SK-N-SH treated with all-trans-retinoic acid at 6 μM for 48 hours (cell line): Measurements from ENCODE around the gene CSGALNACT2.
A peak's percentile ranks its signal among the peaks of the same experiment; 100 is the strongest.

Experiments used
- ATAC-seq: fragments of 200-7000 bp; cut with Tn5 transposase; 3 replicates; pipeline ENCODE4 v1.9.1; 2020; ENCODE audit warnings: mild to moderate bottlenecking, moderate library complexity
- ARNTL ChIP-seq: fragments of 450-650 bp; formaldehyde crosslinking; IDR thresholded peaks from 2 replicates; pipeline ENCODE4 v1.5.0; 2020; ENCODE audit warnings: low read depth, mild to moderate bottlenecking, moderate library complexity, borderline replicate concordance
- BACH2 ChIP-seq: fragments of 250-450 bp; sonication (Bioruptor Pico); IDR thresholded peaks from 2 replicates; pipeline ENCODE4 v1.9.0; 2021; ENCODE audit warnings: mild to moderate bottlenecking, borderline replicate concordance
- CREB5 ChIP-seq: fragments of 250-450 bp; sonication (Bioruptor Pico); IDR thresholded peaks from 2 replicates; pipeline ENCODE4 v1.5.1; 2020; ENCODE audit warnings: low read depth, mild to moderate bottlenecking, moderate library complexity
- CSDC2 ChIP-seq: fragments of 250-450 bp; sonication (Bioruptor Pico); IDR thresholded peaks from 2 replicates; pipeline ENCODE4 v1.5.0; 2020; ENCODE audit warnings: mild to moderate bottlenecking, moderate library complexity
- CSRNP3 ChIP-seq: fragments of 250-450 bp; sonication (Bioruptor Pico); IDR thresholded peaks from 2 replicates; pipeline ENCODE4 v1.5.1; 2021; ENCODE audit warnings: mild to moderate bottlenecking, moderate library complexity
- ESRRG ChIP-seq: fragments of 250-450 bp; sonication (Bioruptor Pico); IDR thresholded peaks from 2 replicates; pipeline ENCODE4 v1.6.1; 2021; ENCODE audit warnings: mild to moderate bottlenecking
- GLIS3 ChIP-seq: fragments of 250-450 bp; sonication (Bioruptor Pico); IDR thresholded peaks from 2 replicates; pipeline ENCODE4 v1.5.0; 2020; ENCODE audit warnings: mild to moderate bottlenecking, moderate library complexity
- ISL1 ChIP-seq: fragments of 250-450 bp; sonication (Bioruptor Pico); IDR thresholded peaks from 2 replicates; pipeline ENCODE4 v2.1.2; 2022; ENCODE audit warnings: mild to moderate bottlenecking, moderate library complexity
- OSR1 ChIP-seq: fragments of 250-450 bp; sonication (Bioruptor Pico); IDR thresholded peaks from 2 replicates; pipeline ENCODE4 v1.8.0; 2022; ENCODE audit warnings: moderate library complexity, mild to moderate bottlenecking, inconsistent platforms
- PATZ1 ChIP-seq: fragments of 250-450 bp; sonication (Bioruptor Pico); IDR thresholded peaks from 2 replicates; pipeline ENCODE4 v1.8.0; 2020; ENCODE audit warnings: mild to moderate bottlenecking, moderate library complexity, borderline replicate concordance
- POU6F1 ChIP-seq: fragments of 250-450 bp; sonication (Bioruptor Pico); IDR thresholded peaks from 2 replicates; pipeline ENCODE4 v1.8.0; 2021; ENCODE audit warnings: low read depth, mild to moderate bottlenecking, moderate library complexity, borderline replicate concordance
- PPARA ChIP-seq: fragments of 250-450 bp; sonication (Bioruptor Pico); IDR thresholded peaks from 2 replicates; pipeline ENCODE4 v1.5.0; 2020; ENCODE audit warnings: mild to moderate bottlenecking, borderline replicate concordance
- RARB ChIP-seq: fragments of 250-450 bp; sonication (Bioruptor Pico); IDR thresholded peaks from 2 replicates; pipeline ENCODE4 v1.8.0; 2021; ENCODE audit warnings: mild to moderate bottlenecking, moderate library complexity
- SNAI2 ChIP-seq: fragments of 250-450 bp; sonication (Bioruptor Pico); IDR thresholded peaks from 2 replicates; pipeline ENCODE4 v1.5.0; 2020; ENCODE audit warnings: mild to moderate bottlenecking, moderate library complexity
- TCF4 ChIP-seq: fragments of 250-450 bp; sonication (Bioruptor Pico); IDR thresholded peaks from 2 replicates; pipeline ENCODE4 v1.8.0; 2021; ENCODE audit warnings: mild to moderate bottlenecking, moderate library complexity, borderline replicate concordance
- TOX ChIP-seq: fragments of 250-450 bp; sonication (Bioruptor Pico); IDR thresholded peaks from 2 replicates; pipeline ENCODE4 v1.8.0; 2021; ENCODE audit warnings: mild to moderate bottlenecking, moderate library complexity, borderline replicate concordance
- TSHZ2 ChIP-seq: fragments of 250-450 bp; sonication (Bioruptor Pico); IDR thresholded peaks from 2 replicates; pipeline ENCODE4 v1.5.0; 2020; ENCODE audit warnings: mild to moderate bottlenecking, moderate library complexity
- ZC3H10 ChIP-seq: fragments of 250-450 bp; sonication (Bioruptor Pico); IDR thresholded peaks from 2 replicates; pipeline ENCODE4 v1.5.1; 2021; ENCODE audit warnings: mild to moderate bottlenecking, moderate library complexity
- ZFP3 ChIP-seq: fragments of 250-450 bp; sonication (Bioruptor Pico); IDR thresholded peaks from 2 replicates; pipeline ENCODE4 v1.5.0; 2020; ENCODE audit warnings: mild to moderate bottlenecking, moderate library complexity
- ZFP30 ChIP-seq: fragments of 450-650 bp; formaldehyde crosslinking; IDR thresholded peaks from 2 replicates; pipeline ENCODE4 v1.5.0; 2022; ENCODE audit warnings: mild to moderate bottlenecking, moderate library complexity
- ZNF565 ChIP-seq: fragments of 450-650 bp; formaldehyde crosslinking; conservative IDR thresholded peaks from 2 replicates; pipeline ENCODE4 v1.5.0; 2020; ENCODE audit warnings: low read depth, mild to moderate bottlenecking, moderate library complexity
- ZNF70 ChIP-seq: fragments of 450-650 bp; formaldehyde crosslinking; IDR thresholded peaks from 2 replicates; pipeline ENCODE4 v1.5.0; 2020; ENCODE audit warnings: mild to moderate bottlenecking, moderate library complexity
- ZNF8 ChIP-seq: fragments of 450-650 bp; formaldehyde crosslinking; IDR thresholded peaks from 2 replicates; pipeline ENCODE4 v1.5.0; 2020; ENCODE audit warnings: mild to moderate bottlenecking, moderate library complexity

CSGALNACT2 gene

GRCh38 chr10:43136995-43137716 is 1.1 kb upstream of the CSGALNACT2 start:
- TF ChIP-seq ZNF70 (CRISPR knock-in tag) (0 out of 2 replicates have a peak, but pooled peaks have one; percentile 30), ARNTL (CRISPR knock-in tag) (peak; percentile 26; the same call in 1 of the 2 replicates), POU6F1 (CRISPR knock-in tag) (no peak; the same call in 1 of the 2 replicates), SNAI2 (no peak), TSHZ2 (CRISPR knock-in tag) (no peak), GLIS3 (no peak; the same call in 1 of the 2 replicates), ZFP3 (CRISPR knock-in tag) (no peak), TOX (CRISPR knock-in tag) (no peak), CSDC2 (CRISPR knock-in tag) (no peak), CSRNP3 (CRISPR knock-in tag) (peak; percentile 86; the same call in 1 of the 2 replicates), BACH2 (CRISPR knock-in tag) (no peak), PPARA (CRISPR knock-in tag) (no peak), ZNF565 (CRISPR knock-in tag) (no peak; the same call in 1 of the 2 replicates), ISL1 (CRISPR knock-in tag) (no peak), ZNF8 (CRISPR knock-in tag) (0 out of 2 replicates have a peak, but pooled peaks have one; percentile 8), TCF4 (CRISPR knock-in tag) (peak; percentile 31; the same call in 1 of the 2 replicates), ESRRG (CRISPR knock-in tag) (no peak), RARB (CRISPR knock-in tag) (no peak), PATZ1 (CRISPR knock-in tag) (no peak), CREB5 (CRISPR knock-in tag) (peak; percentile 76; the same call in 1 of the 2 replicates), OSR1 (no peak), ZC3H10 (CRISPR knock-in tag) (no peak), ZFP30 (CRISPR knock-in tag) (peak; percentile 3; the same call in 1 of the 2 replicates)
- peak; percentile 37 for ATAC-seq

GRCh38 chr10:43137717-43138020 is 576 bp upstream of the CSGALNACT2 start:
- peak; percentile 56 for ATAC-seq
- TF ChIP-seq CREB5 (CRISPR knock-in tag) (no peak), BACH2 (CRISPR knock-in tag) (no peak), GLIS3 (peak; percentile 34; the same call in 1 of the 2 replicates), TCF4 (CRISPR knock-in tag) (no peak), CSRNP3 (CRISPR knock-in tag) (no peak), CSDC2 (CRISPR knock-in tag) (no peak), OSR1 (no peak), ZNF70 (CRISPR knock-in tag) (0 out of 2 replicates have a peak, but pooled peaks have one; percentile 14), ESRRG (CRISPR knock-in tag) (no peak), PPARA (CRISPR knock-in tag) (peak; percentile 58; the same call in 1 of the 2 replicates), SNAI2 (no peak), ZFP30 (CRISPR knock-in tag) (peak; percentile 52; the same call in 1 of the 2 replicates), POU6F1 (CRISPR knock-in tag) (no peak; the same call in 1 of the 2 replicates), ZNF565 (CRISPR knock-in tag) (peak; percentile 77; the same call in 1 of the 2 replicates), ZNF8 (CRISPR knock-in tag) (peak; percentile 41)
